DND-41 (cell line): ENCODE measurements around the gene C1orf146.

Experiments used
- EZH2 ChIP-seq: IDR thresholded peaks from 3 replicates; pipeline ENCODE4 v1.6.1; 2012; ENCODE audit warnings: borderline replicate concordance, low read depth, mild to moderate bottlenecking, moderate library complexity, low read length, inconsistent platforms; ENCODE audit not compliant: severe bottlenecking
- TF ChIP-seq, protein P1 (sequence below): IDR thresholded peaks from 2 replicates; pipeline ENCODE4 v1.5.1; 2012; ENCODE audit warnings: borderline replicate concordance, low read length, moderate library complexity, mild to moderate bottlenecking; ENCODE audit not compliant: poor library complexity, severe bottlenecking; ENCODE audit errors: extremely low read depth

DNA sequence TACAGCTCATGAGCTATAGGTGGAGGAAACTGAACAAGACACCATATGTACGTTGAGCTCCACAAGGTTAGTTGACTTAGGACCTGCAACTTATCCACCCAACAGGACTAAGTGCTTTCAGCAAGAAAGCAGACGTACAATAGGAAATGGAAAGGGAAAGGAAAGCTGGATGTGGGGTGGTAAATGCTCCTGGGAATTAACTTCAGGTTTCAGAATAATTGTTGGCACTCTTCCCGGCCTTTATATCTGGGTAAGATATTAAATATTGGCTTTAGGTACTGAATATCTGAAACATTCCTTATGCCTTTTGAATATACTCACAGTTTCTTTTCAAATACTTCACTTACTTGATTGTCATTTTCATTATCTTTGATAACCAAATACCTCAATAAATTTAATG lies 44.8 kb downstream of the C1orf146 start:
- no peak for TF ChIP-seq EZH2
- TF ChIP-seq, protein P1, sequence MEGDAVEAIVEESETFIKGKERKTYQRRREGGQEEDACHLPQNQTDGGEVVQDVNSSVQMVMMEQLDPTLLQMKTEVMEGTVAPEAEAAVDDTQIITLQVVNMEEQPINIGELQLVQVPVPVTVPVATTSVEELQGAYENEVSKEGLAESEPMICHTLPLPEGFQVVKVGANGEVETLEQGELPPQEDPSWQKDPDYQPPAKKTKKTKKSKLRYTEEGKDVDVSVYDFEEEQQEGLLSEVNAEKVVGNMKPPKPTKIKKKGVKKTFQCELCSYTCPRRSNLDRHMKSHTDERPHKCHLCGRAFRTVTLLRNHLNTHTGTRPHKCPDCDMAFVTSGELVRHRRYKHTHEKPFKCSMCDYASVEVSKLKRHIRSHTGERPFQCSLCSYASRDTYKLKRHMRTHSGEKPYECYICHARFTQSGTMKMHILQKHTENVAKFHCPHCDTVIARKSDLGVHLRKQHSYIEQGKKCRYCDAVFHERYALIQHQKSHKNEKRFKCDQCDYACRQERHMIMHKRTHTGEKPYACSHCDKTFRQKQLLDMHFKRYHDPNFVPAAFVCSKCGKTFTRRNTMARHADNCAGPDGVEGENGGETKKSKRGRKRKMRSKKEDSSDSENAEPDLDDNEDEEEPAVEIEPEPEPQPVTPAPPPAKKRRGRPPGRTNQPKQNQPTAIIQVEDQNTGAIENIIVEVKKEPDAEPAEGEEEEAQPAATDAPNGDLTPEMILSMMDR: no peak
